ENCODE measurements around the gene DAPK3.

DNA sequence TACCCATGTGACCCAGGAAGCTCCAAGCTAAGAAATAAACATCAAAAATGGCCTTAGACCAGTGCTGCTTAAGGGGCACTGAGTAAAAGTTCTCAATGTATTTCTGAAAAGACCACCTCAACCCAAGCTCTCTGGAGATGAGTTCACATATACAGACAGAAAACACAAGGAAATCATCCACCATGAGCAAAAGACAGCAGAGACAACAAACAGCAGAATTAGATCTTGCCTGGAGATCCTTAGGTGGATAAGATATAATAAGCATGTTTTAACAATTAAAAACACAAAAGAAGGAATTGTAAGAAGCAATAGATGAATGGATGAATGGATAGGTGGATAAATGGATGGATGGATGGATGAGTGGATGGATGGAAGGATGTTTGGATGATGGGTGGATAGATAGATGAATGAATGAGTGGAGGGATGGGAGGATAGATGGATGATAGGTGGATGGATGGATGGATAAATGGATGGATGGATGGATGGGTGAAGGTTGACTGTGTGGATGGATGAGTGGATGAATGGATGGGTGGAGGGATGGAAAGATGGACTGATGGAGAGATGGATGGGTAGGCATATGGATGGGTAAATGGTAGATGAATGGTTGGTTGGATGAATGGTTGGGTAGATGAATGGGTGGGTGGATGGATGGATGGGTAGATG is 47.7 kb downstream of the DAPK3 start:
- TF ChIP-seq POLR2AphosphoS5 (IDR thresholded peaks at IDR 0.05; ENCODE audit: low read depth, low read length) (no peak), POLR2A (IDR thresholded peaks at IDR 0.05; ENCODE audit: low read depth, low read length) (no peak)
